ENCODE results near the gene RPS6KA3. TPM values are rescaled to one million over a fixed set of nuclear protein-coding genes. Genes with fewer than 3 reads are reported as not detected.

RPS6KA3 gene
- total RNA-seq, 4 donors from 2014 or later: 22.3 to 43.2 (median 34.5) TPM

DNA sequence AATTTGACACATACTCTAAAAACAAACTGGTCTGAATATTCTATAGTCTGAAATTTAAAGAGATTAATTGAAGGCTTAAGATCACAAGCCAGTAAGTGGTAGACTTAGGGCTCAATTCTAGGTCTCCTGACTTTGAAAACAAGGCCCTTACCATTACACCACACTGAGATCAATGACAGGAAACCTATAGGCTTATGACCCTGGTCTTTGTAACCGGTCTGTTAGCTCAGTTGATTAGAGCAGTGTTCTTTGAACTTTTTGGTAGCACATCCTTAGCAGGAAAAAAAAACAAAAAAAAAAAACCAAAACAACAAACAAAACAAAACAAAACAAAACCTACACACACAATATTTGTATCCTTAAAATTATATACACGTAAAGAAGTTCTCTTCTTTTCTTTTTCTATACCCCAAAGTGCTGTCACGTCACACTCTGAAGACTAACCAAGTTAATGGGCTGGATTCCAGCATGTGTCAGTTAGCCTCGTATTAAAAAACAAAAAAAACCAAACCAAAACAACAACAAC is 55.4 kb downstream of the RPS6KA3 start:
- no peak for DNase-seq (ENCODE audit: low spot score in 2 of 2)
- 68 to 75% methylated on average over 4 of the region's 4 CpGs for WGBS, 2 donors
- TF ChIP-seq, protein P1, sequence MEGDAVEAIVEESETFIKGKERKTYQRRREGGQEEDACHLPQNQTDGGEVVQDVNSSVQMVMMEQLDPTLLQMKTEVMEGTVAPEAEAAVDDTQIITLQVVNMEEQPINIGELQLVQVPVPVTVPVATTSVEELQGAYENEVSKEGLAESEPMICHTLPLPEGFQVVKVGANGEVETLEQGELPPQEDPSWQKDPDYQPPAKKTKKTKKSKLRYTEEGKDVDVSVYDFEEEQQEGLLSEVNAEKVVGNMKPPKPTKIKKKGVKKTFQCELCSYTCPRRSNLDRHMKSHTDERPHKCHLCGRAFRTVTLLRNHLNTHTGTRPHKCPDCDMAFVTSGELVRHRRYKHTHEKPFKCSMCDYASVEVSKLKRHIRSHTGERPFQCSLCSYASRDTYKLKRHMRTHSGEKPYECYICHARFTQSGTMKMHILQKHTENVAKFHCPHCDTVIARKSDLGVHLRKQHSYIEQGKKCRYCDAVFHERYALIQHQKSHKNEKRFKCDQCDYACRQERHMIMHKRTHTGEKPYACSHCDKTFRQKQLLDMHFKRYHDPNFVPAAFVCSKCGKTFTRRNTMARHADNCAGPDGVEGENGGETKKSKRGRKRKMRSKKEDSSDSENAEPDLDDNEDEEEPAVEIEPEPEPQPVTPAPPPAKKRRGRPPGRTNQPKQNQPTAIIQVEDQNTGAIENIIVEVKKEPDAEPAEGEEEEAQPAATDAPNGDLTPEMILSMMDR (IDR thresholded peaks at IDR 0.05): no peak
- no peak for TF ChIP-seq POLR2A (IDR thresholded peaks at IDR 0.05)
- intact Hi-C loops (cut with DNase I; ENCODE audit: low total_unique reads): no loop called here
- no peak overlapping the region for H3K4me3 ChIP-seq (ENCODE audit: low read depth, poor library complexity, severe bottlenecking)

DNA sequence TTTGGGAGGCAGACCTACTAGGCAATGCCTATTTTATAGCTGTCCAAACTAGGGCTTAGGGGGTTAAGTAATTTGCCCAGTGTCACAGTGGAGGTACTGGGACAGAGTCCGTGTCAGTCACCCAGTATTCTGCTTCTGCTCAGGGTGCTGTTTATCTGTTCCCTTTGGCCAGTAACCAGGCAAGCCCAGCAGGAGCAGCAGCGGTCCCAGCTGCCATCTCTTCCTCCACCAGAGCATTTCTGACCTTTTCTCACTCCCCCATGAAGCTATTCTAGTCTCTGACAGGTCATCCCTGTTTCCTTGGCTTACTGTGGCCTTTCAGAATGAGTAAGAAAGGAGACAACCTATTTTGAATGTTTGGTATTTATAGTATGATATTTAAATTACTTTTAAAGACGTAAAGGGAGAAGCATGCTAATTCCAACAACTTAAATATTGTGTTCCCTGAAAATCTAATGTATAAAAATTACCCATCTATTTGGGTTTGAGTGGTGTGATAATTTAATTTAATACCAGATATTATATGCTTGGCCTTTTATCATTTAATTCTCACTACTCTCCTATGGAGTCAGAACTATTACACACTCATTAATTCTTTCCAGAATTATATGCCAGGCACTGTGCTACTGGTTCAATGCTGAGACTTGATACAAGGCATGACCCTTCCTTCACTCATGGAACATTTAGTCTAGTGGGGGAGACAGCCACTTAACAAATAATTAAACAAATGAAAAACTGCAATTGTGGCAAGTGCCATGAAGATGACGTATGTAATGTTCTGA is 60.6 kb downstream of the RPS6KA3 start:
- no peak overlapping the region for H3K4me3 ChIP-seq (ENCODE audit: low read depth, poor library complexity, severe bottlenecking)
- no peak for DNase-seq (ENCODE audit: low spot score in 2 of 2)
- 60 to 76% methylated on average over 4 of the region's 4 CpGs for WGBS, 2 donors
- TF ChIP-seq, protein P1 (IDR thresholded peaks at IDR 0.05): no peak
- no peak for TF ChIP-seq POLR2A (IDR thresholded peaks at IDR 0.05)
- intact Hi-C loops (cut with DNase I; ENCODE audit: low total_unique reads): no loop called here

DNA sequence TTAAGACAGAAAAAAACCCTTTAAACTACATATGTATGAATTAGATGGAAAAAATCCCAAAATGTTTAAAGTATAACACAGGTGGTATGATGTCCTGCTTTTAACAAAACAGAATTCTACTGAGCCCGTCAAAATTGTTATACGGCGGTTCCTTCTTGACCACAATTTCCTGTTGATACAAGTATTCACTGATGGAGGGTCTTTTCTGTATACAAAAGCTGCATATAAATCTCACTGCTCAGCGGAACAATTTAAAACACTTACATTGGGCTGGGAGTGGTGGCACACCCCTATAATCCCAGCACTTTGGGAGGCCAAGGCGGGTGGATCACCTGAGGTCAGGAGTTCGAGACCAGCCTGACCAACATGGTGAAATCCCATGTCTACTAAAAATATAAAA is 62.4 kb downstream of the RPS6KA3 start:
- DNase-seq (ENCODE audit: low spot score in 2 of 2): no peak
- TF ChIP-seq, protein P1 (IDR thresholded peaks at IDR 0.05): no peak
- TF ChIP-seq POLR2A (IDR thresholded peaks at IDR 0.05): no peak
- intact Hi-C loops (cut with DNase I; ENCODE audit: low total_unique reads): no loop called here
- 79 to 92% methylated on average over 6 of the region's 6 CpGs for WGBS, 2 donors
- H3K4me3 ChIP-seq (ENCODE audit: low read depth, poor library complexity, severe bottlenecking): no peak overlapping the region

DNA sequence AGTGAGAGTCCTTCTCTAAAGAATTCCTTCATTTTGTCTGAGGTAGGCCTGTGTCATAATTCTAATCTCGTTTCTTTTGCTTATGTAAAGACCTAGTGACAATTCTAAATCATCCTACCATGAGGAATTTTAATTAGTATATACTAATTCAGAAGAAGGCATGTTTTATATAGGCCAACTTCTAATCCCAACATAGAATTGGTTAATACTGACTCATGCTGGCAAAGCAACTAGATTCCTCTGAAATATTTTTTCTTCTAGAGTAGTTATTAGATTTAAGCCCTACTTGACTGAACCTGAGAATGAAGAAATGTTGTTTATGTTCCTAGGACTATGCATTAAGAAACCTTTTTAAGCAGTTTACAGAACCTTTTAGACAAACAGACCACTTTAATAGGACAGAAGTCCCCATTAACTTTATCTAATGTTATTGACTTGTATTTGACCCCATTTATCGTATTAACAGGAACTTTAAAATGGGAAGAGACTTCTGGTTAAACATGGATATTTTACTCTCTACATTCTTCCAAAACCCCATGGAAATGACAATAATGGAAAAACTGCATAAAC is 69.0 kb downstream of the RPS6KA3 start:
- H3K4me3 ChIP-seq (ENCODE audit: low read depth, poor library complexity, severe bottlenecking): no peak overlapping the region
- WGBS, 2 donors: 62 to 92% methylated on average over 2 of the region's 2 CpGs
- intact Hi-C loops (cut with DNase I; ENCODE audit: low total_unique reads): no loop called here
- no peak for DNase-seq (ENCODE audit: low spot score in 2 of 2)
- TF ChIP-seq POLR2A (IDR thresholded peaks at IDR 0.05): no peak
- TF ChIP-seq, protein P1 (IDR thresholded peaks at IDR 0.05): no peak

DNA sequence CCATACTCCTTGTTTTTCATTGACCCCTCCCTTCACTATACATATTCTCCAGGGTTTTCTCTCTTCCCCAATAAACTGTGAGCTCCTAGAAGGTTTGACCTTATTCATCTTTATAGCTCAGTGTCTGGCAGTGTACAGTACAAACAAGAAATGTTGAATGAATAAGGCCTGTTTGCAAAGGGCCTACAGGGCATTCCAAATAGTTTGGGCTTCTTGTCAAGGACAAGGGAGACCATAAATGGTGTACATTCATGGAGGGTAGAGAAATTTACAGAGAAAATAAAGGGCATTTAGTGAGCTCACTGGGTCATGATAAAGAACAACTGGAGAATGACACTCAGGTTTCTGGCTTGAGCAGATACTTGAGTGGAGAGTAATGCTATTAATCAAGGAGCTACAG is 77.5 kb downstream of the RPS6KA3 start:
- no peak for DNase-seq (ENCODE audit: low spot score in 2 of 2)
- intact Hi-C loops (cut with DNase I; ENCODE audit: low total_unique reads): no loop called here
- no peak for TF ChIP-seq POLR2A (IDR thresholded peaks at IDR 0.05)
- TF ChIP-seq, protein P1 (IDR thresholded peaks at IDR 0.05): no peak

More for the DNA sequence above, 77.5 kb downstream of the RPS6KA3 start:
- no peak overlapping the region for H3K4me3 ChIP-seq (ENCODE audit: low read depth, poor library complexity, severe bottlenecking)

Data from lower leg skin (tissue), 4 donors.